H1 (cell line): Measurements from ENCODE around the gene MED16. TPM values are rescaled to one million over a fixed set of nuclear protein-coding genes. Genes with fewer than 3 reads are reported as not detected.

Source experiments
- CTCF ChIA-PET: fragments of 300-600 bp; sonication (Branson Sonifier 250); formaldehyde crosslinking; loops from one replicate; lab custom pipeline; 2021; ENCODE audit not compliant: partially characterized antibody; lab: Charles Lee
- POLR2A ChIA-PET: fragments of 300-600 bp; sonication (Branson Sonifier 250); formaldehyde crosslinking; loops from one replicate; lab custom pipeline; 2021; ENCODE audit warnings: inconsistent platforms; ENCODE audit not compliant: partially characterized antibody; lab: Charles Lee
- DNase-seq, 2 experiments: peaks; one replicate each; pipeline versions ENCODE4 v3.0.0 to v3.0.0-alpha.2; 2010 to 2022; ENCODE audit warnings: low spot score in 2 of 2, low read depth in 1 of 2, mixed read lengths in 1 of 2
- FAIRE-seq: peaks from 2 replicates; lab custom pipeline; 2011; peaks lifted over from hg19 to GRCh38; lab: Jason Lieb, UNC
- H2AFZ ChIP-seq: 2 replicates; pipeline ENCODE4 v1.8.1; 2012; ENCODE audit warnings: low read length, inconsistent platforms
- H2AK5ac ChIP-seq: 2 replicates; pipeline ENCODE4 v1.6.1; 2013; ENCODE audit warnings: low read depth, low read length
- H2BK120ac ChIP-seq: replicated peaks from 2 replicates; pipeline ENCODE3; 2013; ENCODE audit warnings: low read depth, low read length, inconsistent platforms
- H2BK12ac ChIP-seq: 2 replicates; pipeline ENCODE4 v1.6.1; 2013; ENCODE audit warnings: low read depth, low read length
- H2BK15ac ChIP-seq: 2 replicates; pipeline ENCODE4 v1.6.1; 2013; ENCODE audit warnings: low read length
- H2BK20ac ChIP-seq: 2 replicates; pipeline ENCODE4 v1.6.1; 2013; ENCODE audit warnings: low read length
- H2BK5ac ChIP-seq: 2 replicates; pipeline ENCODE4 v1.6.1; 2013; ENCODE audit warnings: low read depth, low read length
- H3K14ac ChIP-seq: 2 replicates; pipeline ENCODE4 v1.6.1; 2013; ENCODE audit warnings: inconsistent platforms; ENCODE audit not compliant: insufficient read length
- H3K18ac ChIP-seq: 2 replicates; pipeline ENCODE4 v1.6.1; 2013; ENCODE audit warnings: low read length; ENCODE audit errors: extremely low read depth
- H3K23ac ChIP-seq: 2 replicates; pipeline ENCODE4 v1.6.1; 2013; ENCODE audit warnings: inconsistent platforms; ENCODE audit not compliant: insufficient read length
- H3K23me2 ChIP-seq: 2 replicates; pipeline ENCODE4 v1.6.1; 2013; ENCODE audit warnings: low read depth, low read length
- H3K27ac ChIP-seq: 2 replicates; pipeline ENCODE4 v1.6.1; 2011; ENCODE audit warnings: low read depth, low read length, inconsistent platforms
- H3K27me3 ChIP-seq, 4 experiments: replicated peaks in 1 of 4; 1 replicate in 1 of 4; 2 replicates in 3 of 4; pipeline versions ENCODE4 v1.6.1 to v1.8.1; 2011 to 2013; ENCODE audit warnings: low read length in 3 of 4, mild to moderate bottlenecking in 3 of 4, inconsistent platforms in 2 of 4, mixed read lengths in 2 of 4, moderate library complexity in 1 of 4; ENCODE audit not compliant: control insufficient read depth in 3 of 4, insufficient read depth in 3 of 4; ENCODE audit errors: extremely low read depth in 1 of 4
- H3K36me3 ChIP-seq, 4 experiments: 2 replicates each; pipeline versions ENCODE4 v1.6.1 to v1.8.1; 2011 to 2013; ENCODE audit warnings: mild to moderate bottlenecking in 4 of 4, low read length in 3 of 4, moderate library complexity in 2 of 4, control low read depth in 1 of 4, inconsistent platforms in 1 of 4; ENCODE audit not compliant: insufficient read depth in 4 of 4, control insufficient read depth in 2 of 4
- H3K4ac ChIP-seq: replicated peaks from 2 replicates; pipeline ENCODE3; 2013; ENCODE audit warnings: low read length, low read depth, mixed read lengths, inconsistent platforms; ENCODE audit not compliant: insufficient read length
- H3K4me1 ChIP-seq, 4 experiments: replicated peaks in 1 of 4; 1 replicate in 1 of 4; 2 replicates in 3 of 4; pipeline versions ENCODE4 v1.6.1 to v1.8.1; 2011 to 2013; ENCODE audit warnings: low read length in 3 of 4, inconsistent platforms in 2 of 4, mixed read lengths in 1 of 4; ENCODE audit not compliant: insufficient read depth in 4 of 4, control insufficient read depth in 3 of 4
- H3K4me2 ChIP-seq, 2 experiments: 2 replicates each; pipeline versions ENCODE4 v1.6.1 to v1.8.1; 2011 to 2013; ENCODE audit warnings: low read depth in 2 of 2, low read length in 2 of 2, control low read depth in 1 of 2, inconsistent platforms in 1 of 2, mild to moderate bottlenecking in 1 of 2; ENCODE audit not compliant: insufficient read depth in 1 of 2
- H3K4me3 ChIP-seq, 4 experiments: fragments of 200-600, 300-600 bp in 1 of 4; sonication (generic), shearing (Covaris generic), sonication (Bioruptor Twin) in 1 of 4; 2 replicates each; pipeline versions ENCODE4 v1.5.1 to v1.8.1; 2011 to 2016; ENCODE audit warnings: low read length in 4 of 4, low read depth in 3 of 4, control low read depth in 2 of 4, inconsistent platforms in 2 of 4, mild to moderate bottlenecking in 2 of 4, mixed read lengths in 1 of 4, moderate library complexity in 1 of 4; ENCODE audit not compliant: insufficient read depth in 2 of 4; ENCODE audit errors: extremely low read depth in 1 of 4
- H3K56ac ChIP-seq: replicated peaks from 2 replicates; pipeline ENCODE3; 2013; ENCODE audit warnings: low read depth, mild to moderate bottlenecking, mixed read lengths, low read length, inconsistent platforms; ENCODE audit not compliant: insufficient read length
- H3K79me1 ChIP-seq: 2 replicates; pipeline ENCODE4 v1.6.1; 2013; ENCODE audit warnings: low read depth, low read length, control low read depth
- H3K79me2 ChIP-seq, 2 experiments: 2 replicates each; pipeline versions ENCODE4 v1.6.1 to v1.8.1; 2012 to 2013; ENCODE audit warnings: low read length in 2 of 2, mild to moderate bottlenecking in 2 of 2, inconsistent platforms in 1 of 2; ENCODE audit not compliant: insufficient read depth in 2 of 2, control insufficient read depth in 1 of 2
- H3K9ac ChIP-seq, 4 experiments: replicated peaks in 1 of 4; 1 replicate in 1 of 4; 2 replicates in 3 of 4; pipeline versions ENCODE4 v1.6.1 to v1.8.1; 2011 to 2013; ENCODE audit warnings: low read depth in 3 of 4, low read length in 3 of 4, control low read depth in 2 of 4, mild to moderate bottlenecking in 2 of 4, moderate library complexity in 2 of 4, inconsistent platforms in 1 of 4; ENCODE audit errors: extremely low read depth in 1 of 4
- H3K9me3 ChIP-seq, 2 experiments: 2 replicates each; pipeline versions ENCODE4 v1.6.1 to v1.8.1; 2012 to 2013; ENCODE audit warnings: mild to moderate bottlenecking in 2 of 2, moderate library complexity in 2 of 2, control low read depth in 1 of 2, inconsistent platforms in 1 of 2, low read depth in 1 of 2, low read length in 1 of 2, mixed read lengths in 1 of 2; ENCODE audit not compliant: insufficient read depth in 2 of 2
- H4K20me1 ChIP-seq, 2 experiments: replicated peaks in 1 of 2; 2 replicates each; pipeline versions ENCODE3 to v1.8.1; 2011 to 2013; ENCODE audit warnings: inconsistent platforms in 2 of 2, low read length in 2 of 2, mild to moderate bottlenecking in 1 of 2; ENCODE audit not compliant: insufficient read depth in 2 of 2, control insufficient read depth in 1 of 2
- H4K5ac ChIP-seq: 2 replicates; pipeline ENCODE4 v1.6.1; 2013; ENCODE audit warnings: low read length, low read depth, mixed read lengths, inconsistent platforms; ENCODE audit not compliant: insufficient read length
- H4K8ac ChIP-seq: 2 replicates; pipeline ENCODE4 v1.8.0; 2013; ENCODE audit warnings: mild to moderate bottlenecking, moderate library complexity, low read length, inconsistent platforms; ENCODE audit not compliant: insufficient read depth; ENCODE audit errors: extremely low read depth
- H4K91ac ChIP-seq: replicated peaks from 2 replicates; pipeline ENCODE3; 2013; ENCODE audit warnings: low read length, mixed read lengths, inconsistent platforms; ENCODE audit not compliant: insufficient read length
- BACH1 ChIP-seq: IDR thresholded peaks from 2 replicates; pipeline ENCODE4 v1.6.1; 2012; ENCODE audit warnings: low read length, improper control_type of control experiment
- CBX5 ChIP-seq: fragments of 300-800, 300-1000 bp; sonication (generic); IDR thresholded peaks from 2 replicates; pipeline ENCODE4 v1.7.1; 2016; ENCODE audit warnings: antibody characterized with exemption, low read length, low read depth
- CHD1 ChIP-seq: IDR thresholded peaks from 2 replicates; pipeline ENCODE4 v1.6.1; 2012; ENCODE audit warnings: low read depth, low read length, improper control_type of control experiment
- HDAC6 ChIP-seq: IDR thresholded peaks from one replicate; pipeline ENCODE4 v1.7.1; 2012; ENCODE audit warnings: low read depth, mild to moderate bottlenecking, inconsistent platforms, low read length, moderate library complexity
- POLR2A ChIP-seq, 2 experiments: IDR thresholded peaks; 1 replicate in 1 of 2; 2 replicates in 1 of 2; pipeline ENCODE4 v1.6.1; 2011; ENCODE audit warnings: low read depth in 2 of 2, low read length in 2 of 2, mild to moderate bottlenecking in 2 of 2; ENCODE audit errors: control extremely low read depth in 1 of 2
- SRF ChIP-seq: IDR thresholded peaks from 2 replicates; pipeline ENCODE4 v1.6.1; 2011; ENCODE audit warnings: mild to moderate bottlenecking, low read depth, low read length, moderate library complexity
- WGBS, 2 experiments: shearing (Covaris generic) in 1 of 2; methylation state at CpG; one replicate each; pipeline versions ENCODE4 v1.1.6 to v1.1.7; 2013 to 2015; ENCODE audit warnings: low lambda C conversion rate in 2 of 2, mixed read lengths in 2 of 2, inconsistent platforms in 1 of 2, low coverage in 1 of 2, missing lambda C conversion rate in 1 of 2; ENCODE audit not compliant: insufficient replicate concordance in 2 of 2, insufficient coverage in 1 of 2, insufficient read length in 1 of 2; ENCODE audit errors: extremely low coverage in 1 of 2, missing lambda C conversion rate in 1 of 2; 5-methylcytosine and 5-hydroxymethylcytosine counted together
- polyA plus RNA-seq, 7 experiments: library from polyadenylated mRNA; depleted of rRNA in 3 of 7; stranded (reverse) in 5 of 7; unstranded in 2 of 7; fragments of >200 nt in 5 of 7; fragments of 200-250 nt in 2 of 7; gene quantifications; 1 replicate in 5 of 7; 2 replicates in 1 of 7; 4 replicates in 1 of 7; pipeline versions ENCODE4 v1.2.1 to v1.2.3, GENCODE V29; 2011 to 2013; ENCODE audit warnings: missing spikeins in 2 of 7, mixed read lengths in 2 of 7
- total RNA-seq: library from RNA; stranded (reverse); fragmentation: NEBNext Ultra II Directional; extraction: Animal tissue kit (Norgen Biotek cat#: 25700); gene quantifications from 2 replicates; pipeline ENCODE4 v1.2.1, GENCODE V29; 2021
- TF ChIP-seq, protein P1 (sequence below): IDR thresholded peaks from 2 replicates; pipeline ENCODE4 v1.6.1; 2012; ENCODE audit warnings: inconsistent platforms
- TF ChIP-seq, protein P2 (sequence below), 3 experiments: IDR thresholded peaks; 1 replicate in 2 of 3; 2 replicates in 1 of 3; pipeline versions ENCODE4 v1.5.1 to v1.6.1; 2011; ENCODE audit warnings: low read length in 3 of 3, mild to moderate bottlenecking in 3 of 3, inconsistent platforms in 2 of 3, low read depth in 1 of 3, moderate library complexity in 1 of 3; ENCODE audit not compliant: insufficient read depth in 1 of 3; ENCODE audit errors: control extremely low read depth in 1 of 3

Gene MED16
- total and polyA plus RNA-seq, 2 of the 8 experiments (the other 6 are each of a cell fraction or from before 2014, with no cell fraction given): 51.0 to 67.2 TPM

DNA sequence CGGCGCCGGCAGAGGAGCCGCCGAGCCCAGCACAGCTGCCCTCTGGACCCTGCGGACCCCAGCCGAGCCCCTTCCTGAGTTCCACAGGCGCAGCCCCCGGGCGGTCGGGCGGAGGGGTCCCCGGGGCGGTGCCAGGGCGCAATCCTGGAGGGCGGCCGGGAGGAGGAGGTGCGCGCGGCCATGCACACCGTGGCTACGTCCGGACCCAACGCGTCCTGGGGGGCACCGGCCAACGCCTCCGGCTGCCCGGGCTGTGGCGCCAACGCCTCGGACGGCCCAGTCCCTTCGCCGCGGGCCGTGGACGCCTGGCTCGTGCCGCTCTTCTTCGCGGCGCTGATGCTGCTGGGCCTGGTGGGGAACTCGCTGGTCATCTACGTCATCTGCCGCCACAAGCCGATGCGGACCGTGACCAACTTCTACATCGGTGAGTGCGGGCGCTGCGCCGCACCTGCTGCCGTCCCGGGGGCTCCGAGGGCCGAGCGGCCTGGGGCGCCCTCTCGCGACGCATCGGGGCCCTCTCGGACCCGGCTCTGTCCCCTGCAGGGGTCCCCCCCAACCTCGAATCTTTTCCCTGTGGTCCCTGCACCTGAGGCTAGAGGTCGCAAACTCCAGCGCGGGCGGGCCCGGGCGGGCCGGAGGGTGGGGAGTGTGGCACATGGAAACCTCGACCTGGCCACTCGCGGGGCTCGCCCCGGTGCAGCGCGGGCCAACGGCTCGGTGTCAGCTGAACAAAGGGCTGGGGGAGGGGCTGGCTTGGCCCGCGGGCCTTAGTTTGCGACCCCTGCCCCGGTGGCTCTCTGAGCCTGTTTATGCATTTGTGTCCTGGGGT is 24.6 kb upstream of the MED16 start, which contains the start of gene KISS1R:
Gene KISS1R, plus strand, starts transcription at position 11 of the 829 bp plus-strand sequence. Its CDS starts 170 bp downstream, at position 181.
- peak within 1 kb of the TSS; percentile 60 for H3K18ac ChIP-seq
- TF ChIP-seq, protein P1, sequence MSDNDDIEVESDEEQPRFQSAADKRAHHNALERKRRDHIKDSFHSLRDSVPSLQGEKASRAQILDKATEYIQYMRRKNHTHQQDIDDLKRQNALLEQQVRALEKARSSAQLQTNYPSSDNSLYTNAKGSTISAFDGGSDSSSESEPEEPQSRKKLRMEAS: peak; percentile 55; the same call in 1 of the 2 replicates
- TF ChIP-seq POLR2A (IDR thresholded peaks at IDR 0.05; ENCODE audit: control extremely low read depth in 1 of 2, low read depth in 2 of 2, low read length in 2 of 2) (no peak), HDAC6 (no peak), SRF (no peak), BACH1 (no peak; the same call in 1 of the 2 replicates), CHD1 (no peak), CBX5 (no peak)
- TF ChIP-seq, protein P2, sequence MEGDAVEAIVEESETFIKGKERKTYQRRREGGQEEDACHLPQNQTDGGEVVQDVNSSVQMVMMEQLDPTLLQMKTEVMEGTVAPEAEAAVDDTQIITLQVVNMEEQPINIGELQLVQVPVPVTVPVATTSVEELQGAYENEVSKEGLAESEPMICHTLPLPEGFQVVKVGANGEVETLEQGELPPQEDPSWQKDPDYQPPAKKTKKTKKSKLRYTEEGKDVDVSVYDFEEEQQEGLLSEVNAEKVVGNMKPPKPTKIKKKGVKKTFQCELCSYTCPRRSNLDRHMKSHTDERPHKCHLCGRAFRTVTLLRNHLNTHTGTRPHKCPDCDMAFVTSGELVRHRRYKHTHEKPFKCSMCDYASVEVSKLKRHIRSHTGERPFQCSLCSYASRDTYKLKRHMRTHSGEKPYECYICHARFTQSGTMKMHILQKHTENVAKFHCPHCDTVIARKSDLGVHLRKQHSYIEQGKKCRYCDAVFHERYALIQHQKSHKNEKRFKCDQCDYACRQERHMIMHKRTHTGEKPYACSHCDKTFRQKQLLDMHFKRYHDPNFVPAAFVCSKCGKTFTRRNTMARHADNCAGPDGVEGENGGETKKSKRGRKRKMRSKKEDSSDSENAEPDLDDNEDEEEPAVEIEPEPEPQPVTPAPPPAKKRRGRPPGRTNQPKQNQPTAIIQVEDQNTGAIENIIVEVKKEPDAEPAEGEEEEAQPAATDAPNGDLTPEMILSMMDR (IDR thresholded peaks at IDR 0.05; ENCODE audit: control extremely low read depth in 1 of 3, insufficient read depth in 1 of 3, low read depth in 1 of 3, low read length in 3 of 3): peak; percentile 62 to 95 (median 79)

More for the DNA sequence above, 24.6 kb upstream of the MED16 start, which contains the start of gene KISS1R:
- Histone ChIP-seq H4K20me1 (peaks cover 0 to 6% of the 10 kb centered on the region in 2 experiments), H3K23ac (no peak within 1 kb of the TSS), H2AK5ac (no peak within 1 kb of the TSS), H3K9ac (peak within 1 kb of the TSS in 1 of 4 experiments; percentile 68; a peak in 2 of 7 replicates), H4K8ac (peak within 1 kb of the TSS; percentile 51), H3K4ac (peak within 1 kb of the TSS; percentile 14), H4K5ac (no peak within 1 kb of the TSS), H3K79me1 (no peaks in the 10 kb centered on the region), H3K4me1 (peaks cover 0 to 22% (median 11%) of the 10 kb centered on the region in 4 experiments; a peak in 5 of 7 replicates), H2BK12ac (no peak within 1 kb of the TSS), H2BK5ac (no peak within 1 kb of the TSS; the same call in 1 of the 2 replicates), H3K4me3 (peak within 1 kb of the TSS; percentile 34 to 76 (median 54)), H3K56ac (no peak within 1 kb of the TSS), H2BK15ac (no peak within 1 kb of the TSS), H3K27ac (no peak within 1 kb of the TSS), H3K4me2 (peak within 1 kb of the TSS; percentile 30 to 97), H3K9me3 (no peaks in the 10 kb centered on the region), H4K91ac (no peak within 1 kb of the TSS), H3K36me3 (peaks cover 0 to 5% (median 0%) of the 10 kb centered on the region in 4 experiments; a peak in 1 of 8 replicates), H2AFZ (peak within 1 kb of the TSS; percentile 42; the same call in 1 of the 2 replicates), H2BK20ac (no peak within 1 kb of the TSS), H3K14ac (no peak within 1 kb of the TSS), H2BK120ac (no peak within 1 kb of the TSS), H3K27me3 (peaks cover 32 to 44% (median 38%) of the 10 kb centered on the region in 4 experiments), H3K23me2 (peaks cover 25% of the 10 kb centered on the region; the same call in 1 of the 2 replicates), H3K79me2 (no peaks in the 10 kb centered on the region)
- FAIRE-seq: no peak
- WGBS, 2 experiments: 1% methylated on average over 52 of the region's 87 CpGs; no CpG with 5 or more reads in 1 of the 2 experiments
- DNase-seq: peak in 1 of 2 experiments; percentile 91
- CTCF ChIA-PET: interaction anchor here (0.6 to 1.1 kb wide), 10 partner anchors 14 to 199 kb away, joined by 3 to 5 read pairs (median 3); partner anchors contain the start of gene WDR18
- POLR2A ChIA-PET: interaction anchor here (2.2 kb wide), 1 partner anchor 54 kb away, joined by 10 read pairs; no protein-coding TSS in a partner anchor
